ENCODE results near the gene LRRC8A.

DNA sequence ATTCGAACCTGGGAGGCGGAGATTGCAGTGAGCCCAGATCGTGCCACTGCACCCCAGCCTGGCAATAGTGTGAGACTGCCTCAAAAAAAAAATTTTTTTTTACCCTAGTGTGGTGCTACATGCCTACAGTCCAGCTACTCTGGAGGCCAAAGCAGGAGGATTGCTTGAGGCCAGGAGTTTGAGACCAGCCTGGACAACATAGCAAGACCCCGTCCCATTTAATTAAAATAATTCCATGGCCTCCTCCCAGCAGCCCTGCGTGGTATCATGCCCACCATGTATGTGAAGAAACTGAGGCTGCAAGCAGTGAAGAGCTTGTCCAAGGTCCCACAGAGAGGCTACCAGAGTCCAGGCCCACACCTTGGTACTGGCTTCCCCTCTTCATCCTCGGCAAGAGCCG is 19.4 kb downstream of the LRRC8A start:
- TF ChIP-seq YY1 (IDR thresholded peaks at IDR 0.05; ENCODE audit: low read depth) (no peak), EGR1 (IDR thresholded peaks at IDR 0.05) (no peak), CREB1 (IDR thresholded peaks at IDR 0.05; ENCODE audit: low read depth) (no peak), TAF1 (IDR thresholded peaks at IDR 0.05; ENCODE audit: low read depth) (no peak), NFIC (IDR thresholded peaks at IDR 0.05) (no peak)
- TF ChIP-seq, protein P1, sequence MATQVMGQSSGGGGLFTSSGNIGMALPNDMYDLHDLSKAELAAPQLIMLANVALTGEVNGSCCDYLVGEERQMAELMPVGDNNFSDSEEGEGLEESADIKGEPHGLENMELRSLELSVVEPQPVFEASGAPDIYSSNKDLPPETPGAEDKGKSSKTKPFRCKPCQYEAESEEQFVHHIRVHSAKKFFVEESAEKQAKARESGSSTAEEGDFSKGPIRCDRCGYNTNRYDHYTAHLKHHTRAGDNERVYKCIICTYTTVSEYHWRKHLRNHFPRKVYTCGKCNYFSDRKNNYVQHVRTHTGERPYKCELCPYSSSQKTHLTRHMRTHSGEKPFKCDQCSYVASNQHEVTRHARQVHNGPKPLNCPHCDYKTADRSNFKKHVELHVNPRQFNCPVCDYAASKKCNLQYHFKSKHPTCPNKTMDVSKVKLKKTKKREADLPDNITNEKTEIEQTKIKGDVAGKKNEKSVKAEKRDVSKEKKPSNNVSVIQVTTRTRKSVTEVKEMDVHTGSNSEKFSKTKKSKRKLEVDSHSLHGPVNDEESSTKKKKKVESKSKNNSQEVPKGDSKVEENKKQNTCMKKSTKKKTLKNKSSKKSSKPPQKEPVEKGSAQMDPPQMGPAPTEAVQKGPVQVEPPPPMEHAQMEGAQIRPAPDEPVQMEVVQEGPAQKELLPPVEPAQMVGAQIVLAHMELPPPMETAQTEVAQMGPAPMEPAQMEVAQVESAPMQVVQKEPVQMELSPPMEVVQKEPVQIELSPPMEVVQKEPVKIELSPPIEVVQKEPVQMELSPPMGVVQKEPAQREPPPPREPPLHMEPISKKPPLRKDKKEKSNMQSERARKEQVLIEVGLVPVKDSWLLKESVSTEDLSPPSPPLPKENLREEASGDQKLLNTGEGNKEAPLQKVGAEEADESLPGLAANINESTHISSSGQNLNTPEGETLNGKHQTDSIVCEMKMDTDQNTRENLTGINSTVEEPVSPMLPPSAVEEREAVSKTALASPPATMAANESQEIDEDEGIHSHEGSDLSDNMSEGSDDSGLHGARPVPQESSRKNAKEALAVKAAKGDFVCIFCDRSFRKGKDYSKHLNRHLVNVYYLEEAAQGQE (IDR thresholded peaks at IDR 0.05; ENCODE audit: low read depth) = no peak
